GM21529 (cell line): ENCODE results near the gene KIF7.
"Not testable (repeated sequence)": the region's sequence is repeated elsewhere in the genome, so short reads cannot be mapped to it uniquely, and the experiment has no call there.

Experiments
- ATAC-seq: cut with Tn5 transposase; IDR thresholded peaks from one replicate; pipeline ENCODE4 v1.9.1; 2021; ENCODE audit not compliant: unreplicated experiment

Gene KIF7

GRCh38 chr15:89621547-89621946 lies 33.7 kb downstream of the KIF7 start:
- ATAC-seq: no peak

GRCh38 chr15:89616228-89616627 lies 39.0 kb downstream of the KIF7 start:
- ATAC-seq: no peak

- ATAC-seq: no peak
Measured at GRCh38 chr15:89615135-89615534, 40.1 kb downstream of the KIF7 start.

GRCh38 chr15:89614164-89614563 lies 41.1 kb downstream of the KIF7 start:
- no peak for ATAC-seq

GRCh38 chr15:89613031-89613430 lies 42.2 kb downstream of the KIF7 start:
- no peak for ATAC-seq

- no peak for ATAC-seq
Measured at GRCh38 chr15:89611317-89611716, 44.0 kb downstream of the KIF7 start.

GRCh38 chr15:89599021-89599420 lies 56.2 kb downstream of the KIF7 start:
- no peak for ATAC-seq

- no peak for ATAC-seq
Measured at GRCh38 chr15:89593018-89593417, 62.2 kb downstream of the KIF7 start.

GRCh38 chr15:89591834-89592233 lies 63.4 kb downstream of the KIF7 start:
- ATAC-seq: no peak

GRCh38 chr15:89587955-89588354 lies 67.3 kb downstream of the KIF7 start:
- no peak for ATAC-seq

- no peak for ATAC-seq
Measured at GRCh38 chr15:89586651-89587050, 68.6 kb downstream of the KIF7 start.

- not testable (repeated sequence) for ATAC-seq
Measured at GRCh38 chr15:89580747-89581146, 74.5 kb downstream of the KIF7 start.

- ATAC-seq: no peak
Measured at GRCh38 chr15:89578146-89578545, 77.1 kb downstream of the KIF7 start.
